DOHH2 (cell line): Measurements from ENCODE around the gene VLDLR.

Source experiments
- H3F3A ChIP-seq: fragments of 200-600 bp; sonication (generic), shearing (Covaris generic); 2 replicates; pipeline ENCODE4 v1.6.0; 2016; ENCODE audit warnings: antibody characterized with exemption, mild to moderate bottlenecking; ENCODE audit not compliant: control insufficient read depth, insufficient read depth
- H3K27ac ChIP-seq: fragments of 200-600 bp; sonication (generic); 2 replicates; pipeline ENCODE4 v1.5.1; 2014; ENCODE audit warnings: low read depth, mild to moderate bottlenecking, low read length, moderate library complexity
- H3K27me3 ChIP-seq: fragments of 200-600 bp; sonication (generic); 2 replicates; pipeline ENCODE4 v1.6.1; 2014; ENCODE audit warnings: mild to moderate bottlenecking, low read length, mixed read lengths; ENCODE audit not compliant: control insufficient read depth
- H3K36me3 ChIP-seq: fragments of 200-600 bp; sonication (generic); 2 replicates; pipeline ENCODE4 v1.6.1; 2014; ENCODE audit warnings: mild to moderate bottlenecking, low read length, moderate library complexity, mixed read lengths; ENCODE audit not compliant: control insufficient read depth
- H3K4me1 ChIP-seq: fragments of 200-600 bp; sonication (generic); 2 replicates; pipeline ENCODE4 v1.6.1; 2014; ENCODE audit warnings: mild to moderate bottlenecking, low read length, mixed read lengths; ENCODE audit not compliant: control insufficient read depth
- H3K4me2 ChIP-seq: fragments of 200-600 bp; sonication (generic); 2 replicates; pipeline ENCODE4 v1.6.0; 2014; ENCODE audit warnings: mild to moderate bottlenecking, low read length, moderate library complexity
- H3K4me3 ChIP-seq: fragments of 200-600 bp; sonication (generic); 2 replicates; pipeline ENCODE4 v1.5.1; 2014; ENCODE audit warnings: mild to moderate bottlenecking, low read length, mixed read lengths
- H3K79me2 ChIP-seq: fragments of 200-600 bp; sonication (generic); 2 replicates; pipeline ENCODE4 v1.6.1; 2014; ENCODE audit warnings: mild to moderate bottlenecking, low read length, mixed read lengths; ENCODE audit not compliant: control insufficient read depth
- H3K9me2 ChIP-seq: fragments of 200-600 bp; sonication (generic); replicated peaks from 2 replicates; pipeline ENCODE4 v1.6.1; 2014; ENCODE audit warnings: mild to moderate bottlenecking, low read length, mixed read lengths; ENCODE audit not compliant: control insufficient read depth
- H3K9me3 ChIP-seq: fragments of 200-600 bp; sonication (generic); 2 replicates; pipeline ENCODE4 v1.6.1; 2014; ENCODE audit warnings: antibody characterized with exemption, low read length, mixed read lengths; ENCODE audit not compliant: control insufficient read depth, insufficient read depth
- H4K20me1 ChIP-seq: fragments of 200-600 bp; sonication (generic); 2 replicates; pipeline ENCODE4 v1.6.0; 2014; ENCODE audit warnings: low read depth, mild to moderate bottlenecking, antibody characterized with exemption, low read length, moderate library complexity; ENCODE audit not compliant: control insufficient read depth, insufficient read depth
- EZH2phosphoT487 ChIP-seq: fragments of 200-600 bp; sonication (generic); IDR thresholded peaks from 2 replicates; pipeline ENCODE4 v1.6.1; 2017; ENCODE audit warnings: borderline replicate concordance, mild to moderate bottlenecking, antibody characterized with exemption, low read length, moderate library complexity, mixed read lengths
- TF ChIP-seq, protein P1 (sequence below): fragments of 200-600 bp; sonication (generic); IDR thresholded peaks from one replicate; pipeline ENCODE4 v1.5.1; 2014; ENCODE audit warnings: antibody characterized with exemption, mild to moderate bottlenecking, low read depth, low read length; ENCODE audit not compliant: poor library complexity, severe bottlenecking

The VLDLR gene

DNA sequence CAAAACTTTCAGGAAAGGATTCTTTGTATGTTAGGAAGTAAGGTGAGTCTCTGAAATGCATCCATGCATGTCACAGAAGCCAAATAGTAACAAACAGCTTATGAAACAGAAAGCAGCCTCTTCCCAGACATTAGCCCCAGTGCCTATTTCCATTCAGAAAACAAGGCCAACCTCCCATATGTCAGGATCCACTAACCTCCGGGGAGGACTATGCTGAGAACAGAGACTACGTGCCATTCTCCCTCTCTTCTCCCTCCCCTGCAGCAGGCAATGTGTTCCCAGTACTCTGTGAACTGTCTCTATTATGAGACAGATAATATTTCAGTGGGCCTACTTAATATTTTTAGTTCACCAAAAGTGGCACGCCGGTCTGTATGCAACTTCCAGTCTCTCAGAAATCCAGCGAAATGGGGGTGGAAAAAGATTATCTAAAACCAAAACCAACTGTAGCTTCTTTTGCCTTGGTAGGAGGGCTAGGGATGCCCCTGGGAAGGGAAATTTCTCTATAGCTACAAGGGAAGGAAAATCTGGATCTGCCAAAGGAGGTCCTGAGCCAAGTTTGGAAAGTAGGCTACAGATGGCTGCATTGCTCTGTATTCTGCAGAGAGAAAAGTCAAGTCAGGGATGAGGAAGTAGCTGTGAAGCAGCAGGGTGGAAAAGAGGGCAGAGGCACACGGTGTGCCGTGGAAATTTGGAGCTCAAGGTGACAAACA, 42.0 kb downstream of the VLDLR start:
- H3K4me2 ChIP-seq = no peak overlapping the region

DNA sequence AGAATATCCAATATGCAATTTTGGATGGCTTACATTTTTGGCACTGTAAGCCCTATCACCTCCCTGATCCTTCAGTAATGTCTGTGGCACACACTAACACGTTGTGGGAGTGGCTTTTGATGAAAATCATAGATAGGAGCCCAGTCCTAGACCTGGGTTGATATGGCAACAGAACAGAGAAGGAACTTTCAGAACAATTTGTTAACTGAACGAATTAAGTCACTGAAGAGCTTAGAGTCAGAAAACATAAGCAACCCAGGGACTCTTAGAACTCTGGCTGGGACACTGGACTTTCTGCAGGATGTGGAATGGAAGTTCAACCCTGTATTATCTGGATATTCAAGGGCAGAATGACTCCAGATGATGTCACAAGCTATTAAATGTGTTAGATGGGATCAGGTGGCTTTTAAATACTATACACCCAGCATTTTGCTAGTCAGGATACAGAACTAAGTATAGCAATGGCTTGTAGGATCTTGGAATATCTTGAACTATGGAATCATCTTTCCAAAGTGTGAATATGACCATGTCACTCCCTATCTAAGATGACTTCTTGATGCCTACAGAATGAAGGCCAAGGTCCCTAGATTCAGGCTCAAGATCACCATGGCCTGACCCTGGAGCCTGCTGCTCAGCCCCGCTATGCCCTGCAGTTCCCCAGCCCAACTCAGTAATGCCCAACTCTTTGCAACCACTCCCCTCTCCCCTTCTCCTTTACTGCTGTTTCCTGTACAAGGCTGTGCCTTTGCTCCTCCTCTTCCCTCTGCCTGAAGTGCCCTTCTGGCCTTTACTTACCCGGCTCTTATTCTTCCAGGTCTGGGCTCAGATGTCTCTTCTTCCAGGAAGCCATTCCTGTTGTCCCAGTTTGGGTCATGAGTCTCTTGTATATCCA, 42.8 kb downstream of the VLDLR start:
- H3K27ac ChIP-seq = no peak overlapping the region
- H3K36me3 ChIP-seq = no peaks in the 10 kb centered on the region
- H3K27me3 ChIP-seq = no peaks in the 10 kb centered on the region
- no peaks in the 10 kb centered on the region for H3F3A ChIP-seq
- TF ChIP-seq, protein P1, sequence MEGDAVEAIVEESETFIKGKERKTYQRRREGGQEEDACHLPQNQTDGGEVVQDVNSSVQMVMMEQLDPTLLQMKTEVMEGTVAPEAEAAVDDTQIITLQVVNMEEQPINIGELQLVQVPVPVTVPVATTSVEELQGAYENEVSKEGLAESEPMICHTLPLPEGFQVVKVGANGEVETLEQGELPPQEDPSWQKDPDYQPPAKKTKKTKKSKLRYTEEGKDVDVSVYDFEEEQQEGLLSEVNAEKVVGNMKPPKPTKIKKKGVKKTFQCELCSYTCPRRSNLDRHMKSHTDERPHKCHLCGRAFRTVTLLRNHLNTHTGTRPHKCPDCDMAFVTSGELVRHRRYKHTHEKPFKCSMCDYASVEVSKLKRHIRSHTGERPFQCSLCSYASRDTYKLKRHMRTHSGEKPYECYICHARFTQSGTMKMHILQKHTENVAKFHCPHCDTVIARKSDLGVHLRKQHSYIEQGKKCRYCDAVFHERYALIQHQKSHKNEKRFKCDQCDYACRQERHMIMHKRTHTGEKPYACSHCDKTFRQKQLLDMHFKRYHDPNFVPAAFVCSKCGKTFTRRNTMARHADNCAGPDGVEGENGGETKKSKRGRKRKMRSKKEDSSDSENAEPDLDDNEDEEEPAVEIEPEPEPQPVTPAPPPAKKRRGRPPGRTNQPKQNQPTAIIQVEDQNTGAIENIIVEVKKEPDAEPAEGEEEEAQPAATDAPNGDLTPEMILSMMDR = no peak
- no peak for TF ChIP-seq EZH2phosphoT487
- peaks cover 5% of the 10 kb centered on the region; the same call in 1 of the 2 replicates for H3K4me1 ChIP-seq
- H3K4me2 ChIP-seq = no peak overlapping the region
- H4K20me1 ChIP-seq = no peaks in the 10 kb centered on the region
- no peaks in the 10 kb centered on the region for H3K9me2 ChIP-seq
- no peak overlapping the region for H3K4me3 ChIP-seq
- no peaks in the 10 kb centered on the region for H3K79me2 ChIP-seq
- H3K9me3 ChIP-seq = peaks cover 4% of the 10 kb centered on the region; the same call in 1 of the 2 replicates

More for the DNA sequence above, 42.0 kb downstream of the VLDLR start:
- H3K36me3 ChIP-seq = no peaks in the 10 kb centered on the region
- H3K9me3 ChIP-seq = peaks cover 4% of the 10 kb centered on the region; the same call in 1 of the 2 replicates
- H3K4me3 ChIP-seq = no peak overlapping the region
- H3F3A ChIP-seq = no peaks in the 10 kb centered on the region
- H3K27me3 ChIP-seq = no peaks in the 10 kb centered on the region
- H4K20me1 ChIP-seq = no peaks in the 10 kb centered on the region
- no peaks in the 10 kb centered on the region for H3K79me2 ChIP-seq
- TF ChIP-seq, protein P1 = no peak
- H3K9me2 ChIP-seq = no peaks in the 10 kb centered on the region
- H3K27ac ChIP-seq = no peak overlapping the region
- peaks cover 5% of the 10 kb centered on the region; the same call in 1 of the 2 replicates for H3K4me1 ChIP-seq

DNA sequence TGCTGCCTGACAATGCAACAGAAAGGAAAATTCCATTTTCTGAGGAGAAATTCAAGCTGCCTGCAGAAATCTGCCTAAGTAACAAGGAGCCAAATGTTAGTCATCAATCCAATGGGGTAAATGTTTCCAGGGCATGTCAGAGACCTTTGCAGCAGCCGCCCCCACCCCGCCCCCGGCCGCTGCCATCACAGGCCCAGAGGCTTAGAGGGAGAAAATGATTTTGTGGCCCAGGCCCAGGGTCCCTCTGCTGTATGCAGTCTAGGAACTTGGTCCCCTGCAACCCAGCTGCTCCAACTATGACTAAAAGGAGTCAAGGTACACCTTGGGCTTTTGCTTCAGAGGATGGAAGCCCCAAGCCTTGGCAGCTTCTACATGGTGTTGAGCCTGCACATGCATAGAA, 45.0 kb downstream of the VLDLR start:
- Histone ChIP-seq H3K79me2 (no peaks in the 10 kb centered on the region), H4K20me1 (no peaks in the 10 kb centered on the region), H3F3A (no peaks in the 10 kb centered on the region), H3K36me3 (no peaks in the 10 kb centered on the region), H3K4me3 (no peak overlapping the region), H3K4me2 (no peak overlapping the region), H3K9me2 (no peaks in the 10 kb centered on the region), H3K4me1 (peaks cover 5% of the 10 kb centered on the region; the same call in 1 of the 2 replicates), H3K27ac (no peak overlapping the region), H3K27me3 (no peaks in the 10 kb centered on the region), H3K9me3 (peaks cover 4% of the 10 kb centered on the region; the same call in 1 of the 2 replicates)
- TF ChIP-seq, protein P1 = no peak
- TF ChIP-seq EZH2phosphoT487 = no peak
